SK-N-SH treated with all-trans-retinoic acid at 6 μM for 48 hours (cell line): Measurements from ENCODE around the gene ZNF723.

Experiments
- CSRNP3 ChIP-seq: fragments of 250-450 bp; sonication (Bioruptor Pico); IDR thresholded peaks from 2 replicates; pipeline ENCODE4 v1.5.1; 2021; ENCODE audit warnings: mild to moderate bottlenecking, moderate library complexity
- GLIS3 ChIP-seq: fragments of 250-450 bp; sonication (Bioruptor Pico); IDR thresholded peaks from 2 replicates; pipeline ENCODE4 v1.5.0; 2020; ENCODE audit warnings: mild to moderate bottlenecking, moderate library complexity
- ZFP30 ChIP-seq: fragments of 450-650 bp; formaldehyde crosslinking; IDR thresholded peaks from 2 replicates; pipeline ENCODE4 v1.5.0; 2022; ENCODE audit warnings: mild to moderate bottlenecking, moderate library complexity

GRCh38 chr19:22882797-22883196 lies 50.7 kb downstream of the ZNF723 start:
- TF ChIP-seq ZFP30 (CRISPR knock-in tag) (no peak), GLIS3 (CRISPR knock-in tag) (no peak), CSRNP3 (CRISPR knock-in tag) (no peak)
